LNCaP clone FGC (cell line): ENCODE data around the gene ERICH2.

Experiments
- DNase-seq: peaks from one replicate; pipeline ENCODE4 v3.0.0-alpha.2; 2011; ENCODE audit warnings: low read depth
- H3K4me3 ChIP-seq: 2 replicates; pipeline ENCODE4 v1.5.1; 2011; ENCODE audit warnings: mild to moderate bottlenecking, low read depth, low read length, control low read depth
- TF ChIP-seq, protein P1 (sequence below): IDR thresholded peaks from 2 replicates; pipeline ENCODE4 v1.5.1; 2012; ENCODE audit warnings: mild to moderate bottlenecking; ENCODE audit not compliant: control insufficient read depth, insufficient read depth; ENCODE audit errors: extremely low read depth

The ERICH2 gene

DNA sequence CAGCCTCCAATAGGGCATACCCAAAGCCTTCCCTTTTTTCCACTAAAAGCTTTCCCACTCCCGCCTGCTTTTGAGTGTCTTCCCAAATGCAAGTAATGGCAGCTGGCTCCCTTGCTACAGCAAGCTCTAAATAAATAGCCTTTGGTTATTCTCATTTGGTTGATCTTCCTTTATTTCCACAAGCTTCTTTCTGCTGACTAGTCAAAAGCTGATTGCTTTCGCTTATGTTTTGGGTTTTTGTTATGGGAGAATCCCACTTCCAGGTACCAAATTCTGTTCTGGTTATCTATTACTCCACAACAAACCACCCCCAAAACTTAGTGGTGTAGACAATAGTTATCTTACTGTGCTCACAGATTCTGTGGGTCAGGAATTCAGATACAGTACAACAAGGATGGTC, 32.8 kb upstream of the ERICH2 start:
- H3K4me3 ChIP-seq, result no peak overlapping the region
- DNase-seq, result no peak
- TF ChIP-seq, protein P1, sequence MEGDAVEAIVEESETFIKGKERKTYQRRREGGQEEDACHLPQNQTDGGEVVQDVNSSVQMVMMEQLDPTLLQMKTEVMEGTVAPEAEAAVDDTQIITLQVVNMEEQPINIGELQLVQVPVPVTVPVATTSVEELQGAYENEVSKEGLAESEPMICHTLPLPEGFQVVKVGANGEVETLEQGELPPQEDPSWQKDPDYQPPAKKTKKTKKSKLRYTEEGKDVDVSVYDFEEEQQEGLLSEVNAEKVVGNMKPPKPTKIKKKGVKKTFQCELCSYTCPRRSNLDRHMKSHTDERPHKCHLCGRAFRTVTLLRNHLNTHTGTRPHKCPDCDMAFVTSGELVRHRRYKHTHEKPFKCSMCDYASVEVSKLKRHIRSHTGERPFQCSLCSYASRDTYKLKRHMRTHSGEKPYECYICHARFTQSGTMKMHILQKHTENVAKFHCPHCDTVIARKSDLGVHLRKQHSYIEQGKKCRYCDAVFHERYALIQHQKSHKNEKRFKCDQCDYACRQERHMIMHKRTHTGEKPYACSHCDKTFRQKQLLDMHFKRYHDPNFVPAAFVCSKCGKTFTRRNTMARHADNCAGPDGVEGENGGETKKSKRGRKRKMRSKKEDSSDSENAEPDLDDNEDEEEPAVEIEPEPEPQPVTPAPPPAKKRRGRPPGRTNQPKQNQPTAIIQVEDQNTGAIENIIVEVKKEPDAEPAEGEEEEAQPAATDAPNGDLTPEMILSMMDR, result no peak

DNA sequence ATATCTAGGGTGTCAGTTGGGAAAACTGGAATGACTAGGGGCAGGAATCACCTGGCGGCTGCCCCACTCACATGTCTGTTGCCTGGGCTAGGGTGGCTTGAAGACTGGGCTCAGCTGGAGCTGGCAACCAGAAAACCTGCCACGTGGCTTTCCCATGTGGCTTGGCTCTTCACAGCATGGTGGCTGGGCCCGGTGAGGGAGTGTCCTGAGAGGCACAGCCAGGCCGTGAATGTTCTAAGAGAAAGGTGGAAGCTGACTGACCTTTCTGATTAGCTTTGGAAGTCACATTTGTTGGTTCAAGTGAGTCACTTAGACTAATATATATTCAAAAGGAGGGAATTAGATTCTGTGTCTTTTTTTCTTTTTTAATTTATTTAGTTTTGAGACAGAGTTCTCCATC, 32.4 kb upstream of the ERICH2 start:
- DNase-seq, result no peak
- TF ChIP-seq, protein P1, result no peak
- no peak overlapping the region for H3K4me3 ChIP-seq

DNA sequence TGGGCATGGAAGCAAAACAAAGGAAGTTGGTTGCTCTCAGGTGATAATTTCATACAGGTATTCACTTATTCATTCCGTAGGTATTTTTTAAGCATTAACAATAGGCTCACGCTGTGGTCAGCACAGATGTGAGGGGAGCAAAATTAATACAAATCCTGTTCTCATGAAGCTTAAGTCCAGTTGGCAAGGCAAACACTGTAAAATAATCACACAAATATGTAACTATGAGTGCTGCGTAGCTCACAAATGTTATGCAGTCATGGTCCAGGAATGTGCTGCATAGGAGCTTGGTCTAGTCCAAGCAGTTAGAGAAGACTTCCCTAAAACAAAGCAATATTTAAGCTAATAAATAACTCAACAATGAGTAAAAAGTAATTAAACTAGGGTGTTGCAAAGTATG, 31.1 kb upstream of the ERICH2 start:
- TF ChIP-seq, protein P1, result no peak
- peak; percentile 76 for DNase-seq
- no peak overlapping the region for H3K4me3 ChIP-seq

DNA sequence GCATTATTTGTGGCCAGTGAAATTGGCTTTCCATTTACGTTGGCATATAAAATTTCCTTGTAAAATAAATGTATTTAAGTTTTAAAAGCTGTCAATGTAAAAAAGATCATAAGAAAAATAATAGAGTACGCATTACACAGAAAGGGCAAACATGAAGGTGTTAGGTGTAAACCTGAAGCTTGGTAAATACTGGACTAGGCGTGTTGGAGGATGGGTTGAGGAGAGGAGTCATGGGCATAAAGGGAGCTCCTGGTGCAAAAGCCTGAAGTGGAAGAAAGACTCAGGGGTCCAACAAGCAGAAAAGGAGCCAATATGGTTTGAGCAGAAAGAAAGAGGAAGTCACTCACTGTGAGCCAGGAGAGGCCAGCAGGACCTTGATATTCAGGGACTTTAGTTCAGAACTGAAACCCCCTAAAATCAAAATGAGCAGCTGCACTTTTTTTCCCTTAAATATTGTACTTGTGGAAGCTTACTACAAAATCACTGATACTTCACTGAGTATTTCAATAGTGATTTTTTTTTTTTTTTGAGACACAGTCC, 30.6 kb upstream of the ERICH2 start:
- DNase-seq, result peak; percentile 38
- H3K4me3 ChIP-seq, result no peak overlapping the region
- TF ChIP-seq, protein P1, result no peak

DNA sequence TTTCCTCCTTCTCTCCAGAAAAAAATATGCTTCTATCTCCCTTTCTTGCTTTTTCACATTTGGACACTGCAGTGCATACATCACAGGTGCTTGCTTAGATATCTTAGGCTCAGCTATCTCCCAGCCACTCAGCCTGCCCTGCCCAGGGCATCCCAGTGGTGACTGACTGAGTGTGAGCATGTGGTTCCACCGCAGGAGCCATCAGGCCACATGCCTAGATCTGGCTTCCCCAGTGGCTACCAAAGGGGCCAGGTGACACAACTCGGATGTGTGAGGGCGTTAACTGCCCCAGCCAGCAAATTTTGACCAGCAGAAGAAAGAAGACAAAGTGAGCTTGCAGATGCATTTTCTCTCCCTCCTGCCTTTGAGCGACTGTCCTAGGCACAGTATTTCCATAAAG, 29.5 kb upstream of the ERICH2 start:
- no peak overlapping the region for H3K4me3 ChIP-seq
- TF ChIP-seq, protein P1, result no peak
- DNase-seq, result no peak

DNA sequence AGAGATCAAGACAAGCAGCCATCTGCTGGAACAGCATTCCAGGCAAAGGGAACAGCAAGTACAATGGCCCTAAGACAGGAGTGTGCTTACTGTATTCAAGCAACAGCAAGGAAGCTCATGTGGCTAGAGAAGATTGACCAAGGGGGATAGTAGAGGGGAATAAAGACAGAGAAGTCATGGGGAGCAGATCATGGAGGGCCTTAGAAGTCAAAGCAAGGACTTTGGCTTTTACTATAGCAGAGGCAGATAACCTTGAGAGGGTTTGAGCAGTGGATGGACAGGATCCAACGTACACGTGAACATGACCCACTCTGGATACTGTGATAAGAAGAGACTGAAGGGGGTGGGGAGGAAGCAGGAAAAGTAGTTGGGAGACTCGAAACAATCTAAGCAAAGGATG, 28.2 kb upstream of the ERICH2 start:
- no peak overlapping the region for H3K4me3 ChIP-seq
- TF ChIP-seq, protein P1, result no peak

DNA sequence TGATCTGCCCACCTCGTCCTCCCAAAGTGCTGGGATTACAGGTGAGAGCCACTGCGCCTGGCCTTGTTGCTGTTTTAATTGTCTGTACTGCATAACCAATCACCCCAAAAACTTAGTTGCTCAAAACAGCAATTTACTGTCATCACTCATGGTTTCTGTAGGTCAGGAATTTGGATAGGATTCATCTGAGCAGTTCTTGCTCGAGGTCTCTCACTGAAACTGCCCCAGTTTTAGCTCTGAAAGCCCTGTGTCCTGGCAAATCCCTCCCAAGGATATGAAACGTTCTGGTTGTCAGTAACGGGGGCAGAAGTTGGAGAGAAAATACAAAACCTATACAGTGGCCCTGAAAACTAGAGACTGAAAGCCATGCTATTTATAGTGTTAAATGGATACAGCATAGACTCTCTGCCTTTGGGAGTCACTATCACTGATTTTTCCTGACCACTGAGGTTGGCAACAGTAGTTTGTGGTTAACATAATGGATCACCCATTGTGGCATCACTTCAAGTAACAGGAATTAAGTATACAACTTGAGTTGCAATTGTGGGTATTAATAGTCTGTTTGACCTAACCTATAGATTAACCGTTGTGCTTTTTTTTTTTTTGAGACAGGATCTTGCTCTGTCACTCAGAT, 27.2 kb upstream of the ERICH2 start:
- no peak overlapping the region for H3K4me3 ChIP-seq
- DNase-seq, result no peak
- TF ChIP-seq, protein P1, result no peak

More for the DNA sequence above, 28.2 kb upstream of the ERICH2 start:
- DNase-seq, result no peak
